K562 (cell line): Measurements from ENCODE around the gene SKIDA1. TPM values are rescaled to one million over a fixed set of nuclear protein-coding genes. Genes with fewer than 3 reads are reported as not detected.

Experiments used
- CBFA2T2 ChIP-seq: fragments of 450-650 bp; conservative IDR thresholded peaks from 2 replicates; pipeline ENCODE4 v1.6.1; 2017; ENCODE audit warnings: mild to moderate bottlenecking
- CC2D1A ChIP-seq: fragments of 450-650 bp; IDR thresholded peaks from 2 replicates; pipeline ENCODE4 v1.6.1; 2017; ENCODE audit warnings: mild to moderate bottlenecking
- CREM ChIP-seq: IDR thresholded peaks from 2 replicates; pipeline ENCODE4 v1.6.1; 2014; ENCODE audit warnings: antibody characterized with exemption, low read depth
- HNRNPLL ChIP-seq: fragments of 200-400 bp; formaldehyde crosslinking; IDR thresholded peaks from 2 replicates; pipeline ENCODE4 v1.6.1; 2017; ENCODE audit warnings: low read length, low read depth, mild to moderate bottlenecking; ENCODE audit not compliant: poor library complexity, severe bottlenecking
- NCOR1 ChIP-seq: fragments of 450-650 bp; IDR thresholded peaks from 2 replicates; pipeline ENCODE4 v1.6.1; 2016; ENCODE audit warnings: mild to moderate bottlenecking, moderate library complexity
- PCBP1 ChIP-seq: fragments of 200-400 bp; formaldehyde crosslinking; IDR thresholded peaks from 2 replicates; pipeline ENCODE4 v1.6.1; 2018; ENCODE audit warnings: mild to moderate bottlenecking, low read depth, low read length; ENCODE audit not compliant: poor library complexity, severe bottlenecking
- RAD21 ChIP-seq, 2 experiments: fragments of 250-450 bp in 1 of 2; fragments of 450-650 bp in 1 of 2; sonication (Bioruptor Pico) in 1 of 2; formaldehyde crosslinking in 1 of 2; IDR thresholded peaks in 1 of 2; conservative IDR thresholded peaks in 1 of 2; 2 replicates each; pipeline versions ENCODE4 v1.4.0 to v1.8.0; 2020 to 2022; ENCODE audit warnings: mild to moderate bottlenecking in 2 of 2, moderate library complexity in 1 of 2
- RFX7 ChIP-seq: fragments of 250-450 bp; sonication (Bioruptor Pico); IDR thresholded peaks from 2 replicates; pipeline ENCODE4 v1.5.1; 2021; ENCODE audit warnings: mild to moderate bottlenecking
- SP2 ChIP-seq: IDR thresholded peaks from 2 replicates; pipeline ENCODE4 v1.6.1; 2011; ENCODE audit warnings: mild to moderate bottlenecking, low read depth, low read length, moderate library complexity; ENCODE audit not compliant: poor library complexity, severe bottlenecking; ENCODE audit errors: extremely low read depth
- SREBF2 ChIP-seq: sonication (generic); formaldehyde crosslinking; IDR thresholded peaks from 2 replicates; pipeline ENCODE4 v1.4.0; 2020; ENCODE audit warnings: mild to moderate bottlenecking, missing genetic modification reagents
- TAF9B ChIP-seq: fragments of 450-650 bp; IDR thresholded peaks from 2 replicates; pipeline ENCODE4 v1.6.1; 2018; ENCODE audit warnings: mild to moderate bottlenecking; ENCODE audit not compliant: partially characterized antibody
- XRCC5 ChIP-seq: fragments of 200-400 bp; formaldehyde crosslinking; IDR thresholded peaks from 2 replicates; pipeline ENCODE4 v1.6.1; 2017; ENCODE audit warnings: low read depth, mild to moderate bottlenecking, low read length
- ZBTB17 ChIP-seq: fragments of 450-650 bp; formaldehyde crosslinking; IDR thresholded peaks from 2 replicates; pipeline ENCODE4 v1.4.0; 2020; ENCODE audit warnings: mild to moderate bottlenecking
- ZNF668 ChIP-seq: fragments of 250-450 bp; sonication (Bioruptor Pico); IDR thresholded peaks from 2 replicates; pipeline ENCODE4 v1.8.0; 2022; ENCODE audit warnings: mild to moderate bottlenecking, inconsistent platforms
- polyA plus RNA-seq, 8 experiments: library from polyadenylated mRNA; depleted of rRNA in 4 of 8; stranded (reverse) in 5 of 8; unstranded in 3 of 8; fragments of >200 nt; fragmentation: Nextera tagmentation in 2 of 8; fragmentation: Illumina TruSeq in 1 of 8; extraction: Ambion mirVana in 2 of 8; extraction: Trizol in 1 of 8; gene quantifications; 2 replicates each; pipeline versions ENCODE4 v1.2.1 to v1.2.3, GENCODE V29; 2011 to 2014; ENCODE audit warnings: inconsistent platforms in 1 of 8, missing spikeins in 1 of 8
- total RNA-seq, 7 experiments: library from RNA; depleted of rRNA in 6 of 7; stranded (reverse); fragments of >200 nt in 6 of 7; fragmentation: Illumina TruSeq in 2 of 7; extraction: Trizol in 2 of 7; gene quantifications; 2 replicates each; pipeline versions ENCODE4 v1.2.1 to v1.2.3, GENCODE V29; 2011 to 2021; ENCODE audit warnings: low replicate concordance in 1 of 7
- TF ChIP-seq, protein P1 (sequence below): fragments of 450-650 bp; IDR thresholded peaks from 2 replicates; pipeline ENCODE4 v1.6.1; 2016; ENCODE audit warnings: borderline replicate concordance
- TF ChIP-seq, protein P2 (sequence below): sonication (generic); formaldehyde crosslinking; IDR thresholded peaks from 2 replicates; pipeline ENCODE4 v1.8.0; 2022; ENCODE audit warnings: missing genetic modification reagents, mild to moderate bottlenecking, moderate library complexity, borderline replicate concordance
- TF ChIP-seq, protein P3 (sequence below): IDR thresholded peaks from 2 replicates; pipeline ENCODE4 v1.6.1; 2012; ENCODE audit warnings: low read depth, low read length, improper control_type of control experiment, borderline replicate concordance
- TF ChIP-seq, protein P4 (sequence below): sonication (generic); formaldehyde crosslinking; IDR thresholded peaks from 2 replicates; pipeline ENCODE4 v1.9.0; 2022; ENCODE audit warnings: mild to moderate bottlenecking, missing genetic modification reagents
- TF ChIP-seq, protein P5 (sequence below): sonication (generic); formaldehyde crosslinking; IDR thresholded peaks from 2 replicates; pipeline ENCODE4 v1.8.1; 2023; ENCODE audit warnings: mild to moderate bottlenecking, missing genetic modification reagents

SKIDA1 gene
- total and polyA plus RNA-seq, 9 of the 15 experiments (the other 6 are each of a cell fraction or from before 2014, with no cell fraction given) = 0.05 to 1.1 (median 0.42) TPM

DNA sequence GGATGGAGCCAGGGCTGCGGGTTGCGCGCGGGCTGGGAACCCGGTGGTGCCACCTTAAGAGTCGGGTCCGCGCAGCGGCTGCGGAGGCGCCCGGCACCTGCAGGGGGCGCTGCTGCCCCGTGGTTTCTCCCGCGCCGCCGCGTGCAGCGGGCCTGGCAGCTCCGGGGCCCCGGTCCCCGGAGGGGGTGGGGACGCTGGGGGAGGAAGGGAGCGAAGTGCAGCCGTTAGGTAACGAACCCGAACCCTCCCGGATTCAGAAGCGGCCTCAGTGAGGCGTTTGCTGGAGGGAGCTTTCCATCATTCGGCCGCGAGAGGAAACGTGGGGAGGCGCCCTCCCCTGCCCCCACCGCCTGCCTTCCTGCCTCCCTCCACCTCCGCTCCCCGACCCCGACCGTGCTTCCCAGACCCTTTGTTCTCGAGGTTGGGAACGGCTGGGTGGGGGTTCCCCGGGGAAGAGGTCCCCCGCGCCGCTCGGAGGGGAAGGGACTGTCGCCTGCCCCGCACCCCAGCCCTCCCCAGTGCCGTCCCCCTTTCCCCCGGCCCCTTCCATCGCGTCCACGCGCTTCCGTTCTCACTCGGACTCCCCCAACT lies 29.6 kb downstream of the SKIDA1 start (continued):
- TF ChIP-seq, protein P1, sequence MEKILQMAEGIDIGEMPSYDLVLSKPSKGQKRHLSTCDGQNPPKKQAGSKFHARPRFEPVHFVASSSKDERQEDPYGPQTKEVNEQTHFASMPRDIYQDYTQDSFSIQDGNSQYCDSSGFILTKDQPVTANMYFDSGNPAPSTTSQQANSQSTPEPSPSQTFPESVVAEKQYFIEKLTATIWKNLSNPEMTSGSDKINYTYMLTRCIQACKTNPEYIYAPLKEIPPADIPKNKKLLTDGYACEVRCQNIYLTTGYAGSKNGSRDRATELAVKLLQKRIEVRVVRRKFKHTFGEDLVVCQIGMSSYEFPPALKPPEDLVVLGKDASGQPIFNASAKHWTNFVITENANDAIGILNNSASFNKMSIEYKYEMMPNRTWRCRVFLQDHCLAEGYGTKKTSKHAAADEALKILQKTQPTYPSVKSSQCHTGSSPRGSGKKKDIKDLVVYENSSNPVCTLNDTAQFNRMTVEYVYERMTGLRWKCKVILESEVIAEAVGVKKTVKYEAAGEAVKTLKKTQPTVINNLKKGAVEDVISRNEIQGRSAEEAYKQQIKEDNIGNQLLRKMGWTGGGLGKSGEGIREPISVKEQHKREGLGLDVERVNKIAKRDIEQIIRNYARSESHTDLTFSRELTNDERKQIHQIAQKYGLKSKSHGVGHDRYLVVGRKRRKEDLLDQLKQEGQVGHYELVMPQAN = 0 out of 2 replicates have a peak, but pooled peaks have one; percentile 47
- TF ChIP-seq RFX7 = no peak
- TF ChIP-seq ZBTB17 = no peak
- no peak for TF ChIP-seq CBFA2T2
- TF ChIP-seq, protein P2, sequence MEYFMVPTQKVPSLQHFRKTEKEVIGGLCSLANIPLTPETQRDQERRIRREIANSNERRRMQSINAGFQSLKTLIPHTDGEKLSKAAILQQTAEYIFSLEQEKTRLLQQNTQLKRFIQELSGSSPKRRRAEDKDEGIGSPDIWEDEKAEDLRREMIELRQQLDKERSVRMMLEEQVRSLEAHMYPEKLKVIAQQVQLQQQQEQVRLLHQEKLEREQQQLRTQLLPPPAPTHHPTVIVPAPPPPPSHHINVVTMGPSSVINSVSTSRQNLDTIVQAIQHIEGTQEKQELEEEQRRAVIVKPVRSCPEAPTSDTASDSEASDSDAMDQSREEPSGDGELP (CRISPR knock-in tag) = peak; percentile 35
- TF ChIP-seq, protein P3, sequence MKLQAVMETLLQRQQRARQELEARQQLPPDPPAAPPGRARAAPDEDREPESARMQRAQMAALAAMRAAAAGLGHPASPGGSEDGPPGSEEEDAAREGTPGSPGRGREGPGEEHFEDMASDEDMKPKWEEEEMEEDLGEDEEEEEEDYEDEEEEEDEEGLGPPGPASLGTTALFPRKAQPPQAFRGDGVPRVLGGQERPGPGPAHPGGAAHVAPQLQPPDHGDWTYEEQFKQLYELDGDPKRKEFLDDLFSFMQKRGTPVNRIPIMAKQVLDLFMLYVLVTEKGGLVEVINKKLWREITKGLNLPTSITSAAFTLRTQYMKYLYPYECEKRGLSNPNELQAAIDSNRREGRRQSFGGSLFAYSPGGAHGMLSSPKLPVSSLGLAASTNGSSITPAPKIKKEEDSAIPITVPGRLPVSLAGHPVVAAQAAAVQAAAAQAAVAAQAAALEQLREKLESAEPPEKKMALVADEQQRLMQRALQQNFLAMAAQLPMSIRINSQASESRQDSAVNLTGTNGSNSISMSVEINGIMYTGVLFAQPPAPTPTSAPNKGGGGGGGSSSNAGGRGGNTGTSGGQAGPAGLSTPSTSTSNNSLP = no peak
- TF ChIP-seq SP2 = no peak
- no peak for TF ChIP-seq TAF9B
- peak; percentile 43 for TF ChIP-seq NCOR1
- TF ChIP-seq SREBF2 (CRISPR knock-in tag) = no peak
- TF ChIP-seq ZNF668 (CRISPR knock-in tag) = no peak
- TF ChIP-seq CREM = 0 out of 2 replicates have a peak, but pooled peaks have one; percentile 4
- TF ChIP-seq CC2D1A = no peak
- TF ChIP-seq, protein P4, sequence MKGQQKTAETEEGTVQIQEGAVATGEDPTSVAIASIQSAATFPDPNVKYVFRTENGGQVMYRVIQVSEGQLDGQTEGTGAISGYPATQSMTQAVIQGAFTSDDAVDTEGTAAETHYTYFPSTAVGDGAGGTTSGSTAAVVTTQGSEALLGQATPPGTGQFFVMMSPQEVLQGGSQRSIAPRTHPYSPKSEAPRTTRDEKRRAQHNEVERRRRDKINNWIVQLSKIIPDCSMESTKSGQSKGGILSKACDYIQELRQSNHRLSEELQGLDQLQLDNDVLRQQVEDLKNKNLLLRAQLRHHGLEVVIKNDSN (CRISPR knock-in tag) = no peak
- TF ChIP-seq, protein P5, sequence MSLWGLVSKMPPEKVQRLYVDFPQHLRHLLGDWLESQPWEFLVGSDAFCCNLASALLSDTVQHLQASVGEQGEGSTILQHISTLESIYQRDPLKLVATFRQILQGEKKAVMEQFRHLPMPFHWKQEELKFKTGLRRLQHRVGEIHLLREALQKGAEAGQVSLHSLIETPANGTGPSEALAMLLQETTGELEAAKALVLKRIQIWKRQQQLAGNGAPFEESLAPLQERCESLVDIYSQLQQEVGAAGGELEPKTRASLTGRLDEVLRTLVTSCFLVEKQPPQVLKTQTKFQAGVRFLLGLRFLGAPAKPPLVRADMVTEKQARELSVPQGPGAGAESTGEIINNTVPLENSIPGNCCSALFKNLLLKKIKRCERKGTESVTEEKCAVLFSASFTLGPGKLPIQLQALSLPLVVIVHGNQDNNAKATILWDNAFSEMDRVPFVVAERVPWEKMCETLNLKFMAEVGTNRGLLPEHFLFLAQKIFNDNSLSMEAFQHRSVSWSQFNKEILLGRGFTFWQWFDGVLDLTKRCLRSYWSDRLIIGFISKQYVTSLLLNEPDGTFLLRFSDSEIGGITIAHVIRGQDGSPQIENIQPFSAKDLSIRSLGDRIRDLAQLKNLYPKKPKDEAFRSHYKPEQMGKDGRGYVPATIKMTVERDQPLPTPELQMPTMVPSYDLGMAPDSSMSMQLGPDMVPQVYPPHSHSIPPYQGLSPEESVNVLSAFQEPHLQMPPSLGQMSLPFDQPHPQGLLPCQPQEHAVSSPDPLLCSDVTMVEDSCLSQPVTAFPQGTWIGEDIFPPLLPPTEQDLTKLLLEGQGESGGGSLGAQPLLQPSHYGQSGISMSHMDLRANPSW (CRISPR knock-in tag) = no peak
- peak; percentile 69 for TF ChIP-seq PCBP1
- TF ChIP-seq XRCC5 = no peak
- TF ChIP-seq RAD21 (CRISPR knock-in tag; conservative IDR thresholded peaks at IDR 0.05 in 1 of 2, IDR thresholded peaks at IDR 0.05 in 1 of 2) = peak; percentile 96 to 98
- no peak for TF ChIP-seq HNRNPLL
